Measurements from ENCODE around the gene ARID5A. TPM values are rescaled to one million over a fixed set of nuclear protein-coding genes. Genes with fewer than 3 reads are reported as not detected.

The ARID5A gene
- total RNA-seq, 1 donor from 2014 or later: 17.3 TPM

DNA sequence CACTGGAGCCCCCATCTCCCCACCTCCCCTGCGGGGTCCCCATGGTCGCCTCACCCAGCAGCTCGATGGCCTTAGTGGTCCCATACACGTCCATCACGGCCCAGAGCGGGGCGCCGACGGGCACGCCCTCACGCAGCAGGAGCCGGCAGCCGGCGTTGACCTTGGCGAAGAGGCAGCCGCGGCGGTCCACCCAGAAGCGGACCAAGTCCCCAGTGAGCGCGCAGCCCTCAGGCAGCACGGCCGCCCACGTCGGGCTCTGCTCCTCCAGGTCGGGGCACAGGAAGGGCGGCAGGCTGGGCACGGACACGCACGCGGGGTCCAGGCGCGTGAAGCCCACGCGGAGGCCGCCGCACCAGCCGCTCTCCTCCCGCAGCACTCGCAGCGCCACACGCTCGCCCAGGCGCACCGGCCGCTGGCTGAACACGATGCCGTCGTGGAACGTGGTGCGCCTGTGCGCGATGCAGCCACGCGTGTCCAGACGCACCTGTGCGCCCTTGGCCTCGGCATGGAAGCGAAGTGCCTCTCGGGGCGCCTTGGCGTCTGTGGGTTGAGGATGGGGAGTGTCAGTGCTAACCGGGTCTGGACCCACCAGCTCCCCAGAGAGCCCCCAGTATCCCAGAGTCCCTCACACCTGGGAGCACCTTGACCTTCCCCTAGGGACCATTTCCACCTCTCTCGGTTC lies 36.0 kb upstream of the ARID5A start:
- Histone ChIP-seq H3K4me3 (peak overlapping the region; percentile 32), H3K36me3 (no peaks in the 10 kb centered on the region), H3K9me3 (replicated peaks) (peaks cover 6% of the 10 kb centered on the region), H3K27me3 (ENCODE audit: low read depth) (peaks cover 32% of the 10 kb centered on the region), H3K27ac (replicated peaks) (no peak overlapping the region), H3K4me1 (peaks cover 26% of the 10 kb centered on the region)
- TF ChIP-seq, protein P1, sequence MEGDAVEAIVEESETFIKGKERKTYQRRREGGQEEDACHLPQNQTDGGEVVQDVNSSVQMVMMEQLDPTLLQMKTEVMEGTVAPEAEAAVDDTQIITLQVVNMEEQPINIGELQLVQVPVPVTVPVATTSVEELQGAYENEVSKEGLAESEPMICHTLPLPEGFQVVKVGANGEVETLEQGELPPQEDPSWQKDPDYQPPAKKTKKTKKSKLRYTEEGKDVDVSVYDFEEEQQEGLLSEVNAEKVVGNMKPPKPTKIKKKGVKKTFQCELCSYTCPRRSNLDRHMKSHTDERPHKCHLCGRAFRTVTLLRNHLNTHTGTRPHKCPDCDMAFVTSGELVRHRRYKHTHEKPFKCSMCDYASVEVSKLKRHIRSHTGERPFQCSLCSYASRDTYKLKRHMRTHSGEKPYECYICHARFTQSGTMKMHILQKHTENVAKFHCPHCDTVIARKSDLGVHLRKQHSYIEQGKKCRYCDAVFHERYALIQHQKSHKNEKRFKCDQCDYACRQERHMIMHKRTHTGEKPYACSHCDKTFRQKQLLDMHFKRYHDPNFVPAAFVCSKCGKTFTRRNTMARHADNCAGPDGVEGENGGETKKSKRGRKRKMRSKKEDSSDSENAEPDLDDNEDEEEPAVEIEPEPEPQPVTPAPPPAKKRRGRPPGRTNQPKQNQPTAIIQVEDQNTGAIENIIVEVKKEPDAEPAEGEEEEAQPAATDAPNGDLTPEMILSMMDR (IDR thresholded peaks at IDR 0.05; ENCODE audit: borderline replicate concordance): no peak
- no peak for DNase-seq
- intact Hi-C loops (cut with micrococcal nuclease): no loop called here

DNA sequence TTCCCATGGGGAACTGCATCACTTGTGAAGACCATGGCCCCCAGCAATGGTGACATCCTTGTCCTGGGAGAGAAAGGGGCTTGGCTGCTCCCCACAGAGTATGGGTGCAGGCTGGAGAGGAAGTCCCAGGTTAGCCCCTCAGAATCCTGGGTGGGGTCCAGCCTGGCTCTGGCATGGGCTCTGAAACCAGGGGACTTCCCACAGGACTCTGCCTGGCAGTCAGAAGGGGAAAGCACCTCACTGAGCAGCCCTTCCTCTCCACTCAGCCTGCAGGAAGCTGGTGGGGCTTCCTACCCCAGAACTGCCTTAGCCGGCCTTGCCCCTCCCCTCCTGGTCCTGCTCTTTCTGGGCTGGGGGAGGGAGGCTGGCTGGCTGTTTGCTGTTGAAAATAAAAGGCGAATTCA lies 35.1 kb upstream of the ARID5A start:
- intact Hi-C loops (cut with micrococcal nuclease): no loop called here
- TF ChIP-seq, protein P1 (IDR thresholded peaks at IDR 0.05; ENCODE audit: borderline replicate concordance): no peak
- H3K9me3 ChIP-seq (replicated peaks): no peaks in the 10 kb centered on the region
- peaks cover 26% of the 10 kb centered on the region for H3K4me1 ChIP-seq
- no peak overlapping the region for H3K27ac ChIP-seq (replicated peaks)
- H3K36me3 ChIP-seq: no peaks in the 10 kb centered on the region
- no peak overlapping the region for H3K4me3 ChIP-seq
- no peak for DNase-seq
- H3K27me3 ChIP-seq (ENCODE audit: low read depth): peaks cover 32% of the 10 kb centered on the region

DNA sequence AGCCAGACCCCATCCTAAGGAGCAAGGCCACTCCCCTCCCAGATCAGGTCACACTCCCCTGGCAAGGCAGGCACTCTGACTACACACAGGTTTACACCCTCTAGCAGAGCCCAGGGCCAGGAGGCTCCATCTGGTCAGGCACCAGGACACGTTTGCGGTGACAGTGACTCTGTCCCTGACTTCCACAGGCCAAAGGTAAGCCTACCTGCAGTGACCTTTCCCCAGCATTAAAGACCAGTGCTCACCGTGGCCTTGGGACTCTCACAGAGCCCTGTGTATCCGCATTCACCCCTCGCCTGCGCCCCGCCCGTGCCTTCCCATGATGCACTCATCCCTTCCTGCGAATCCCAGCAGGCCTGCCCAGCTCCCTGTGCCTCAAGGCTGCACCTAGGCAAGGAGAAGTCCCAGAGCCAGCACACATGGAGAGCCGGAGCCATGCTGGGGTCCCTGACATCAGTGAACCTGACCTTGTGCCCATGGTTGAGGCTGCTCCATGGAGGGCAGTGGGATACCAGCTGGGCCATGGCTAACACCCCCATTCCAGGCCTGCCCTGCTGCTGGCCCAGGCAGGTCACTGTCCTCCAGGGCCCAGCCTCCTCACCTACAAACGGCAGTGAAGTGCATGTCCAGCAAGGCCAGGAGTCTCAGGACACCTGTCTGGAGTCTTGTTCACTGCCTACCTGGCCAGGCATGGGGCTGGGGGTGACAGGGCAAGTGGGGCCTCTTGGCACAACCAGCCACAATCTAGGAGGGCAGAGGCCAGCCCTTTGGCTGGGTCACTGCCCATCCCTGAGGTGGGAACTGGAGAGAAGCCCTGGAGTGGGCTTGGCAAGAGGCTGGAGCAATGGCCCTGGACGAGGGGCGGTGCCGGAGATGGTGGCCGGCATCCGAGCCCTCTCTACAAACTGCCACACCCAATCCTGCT lies 34.4 kb upstream of the ARID5A start:
- Histone ChIP-seq H3K9me3 (replicated peaks) (no peaks in the 10 kb centered on the region), H3K36me3 (no peaks in the 10 kb centered on the region), H3K4me3 (no peak overlapping the region), H3K27ac (replicated peaks) (no peak overlapping the region), H3K27me3 (ENCODE audit: low read depth) (peaks cover 32% of the 10 kb centered on the region), H3K4me1 (peaks cover 26% of the 10 kb centered on the region)
- intact Hi-C loops (cut with micrococcal nuclease): no loop called here
- TF ChIP-seq, protein P1 (IDR thresholded peaks at IDR 0.05; ENCODE audit: borderline replicate concordance): no peak
- DNase-seq: no peak

DNA sequence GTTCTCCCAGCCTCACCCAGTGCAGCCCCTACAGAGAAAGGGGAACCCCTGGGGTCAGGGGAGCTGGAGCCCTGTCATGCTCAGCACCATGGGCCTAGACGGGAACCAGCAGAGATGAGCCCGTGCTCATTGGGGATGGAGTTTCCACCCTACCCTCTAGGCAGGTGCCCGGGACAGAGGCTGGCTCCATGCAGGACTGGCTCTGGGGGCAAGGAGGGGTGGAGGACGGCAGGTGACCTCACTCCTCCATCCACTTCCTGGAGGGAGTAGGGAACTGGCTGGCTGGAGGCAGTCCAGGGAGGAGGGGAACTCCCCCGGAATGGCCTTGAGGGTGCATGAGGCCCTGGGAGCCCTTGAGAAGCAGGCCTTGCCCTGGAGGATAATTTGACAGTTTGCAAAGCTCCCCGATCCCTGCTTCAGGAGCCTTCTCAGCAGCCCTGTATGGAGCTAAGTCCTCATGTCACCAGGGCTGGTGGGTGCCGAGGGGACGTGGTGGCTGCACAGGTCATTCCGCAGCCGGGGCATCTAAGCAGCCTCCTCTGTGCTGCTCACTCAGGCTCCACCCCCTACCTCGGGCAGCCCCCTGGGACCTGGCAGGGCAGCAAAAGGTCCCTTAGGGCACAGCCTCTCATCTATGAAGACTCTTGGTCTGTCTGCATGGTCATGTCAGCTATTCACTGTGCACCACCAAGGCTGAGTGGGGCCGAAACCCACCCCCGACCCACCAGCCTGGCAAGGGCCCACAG lies 33.5 kb upstream of the ARID5A start:
- Histone ChIP-seq H3K4me1 (peaks cover 29% of the 10 kb centered on the region), H3K27ac (replicated peaks) (no peak overlapping the region), H3K36me3 (no peaks in the 10 kb centered on the region), H3K9me3 (replicated peaks) (no peaks in the 10 kb centered on the region), H3K27me3 (ENCODE audit: low read depth) (peaks cover 32% of the 10 kb centered on the region), H3K4me3 (no peak overlapping the region)
- TF ChIP-seq, protein P1 (IDR thresholded peaks at IDR 0.05; ENCODE audit: borderline replicate concordance): no peak
- intact Hi-C loops (cut with micrococcal nuclease): no loop called here
- no peak for DNase-seq

DNA sequence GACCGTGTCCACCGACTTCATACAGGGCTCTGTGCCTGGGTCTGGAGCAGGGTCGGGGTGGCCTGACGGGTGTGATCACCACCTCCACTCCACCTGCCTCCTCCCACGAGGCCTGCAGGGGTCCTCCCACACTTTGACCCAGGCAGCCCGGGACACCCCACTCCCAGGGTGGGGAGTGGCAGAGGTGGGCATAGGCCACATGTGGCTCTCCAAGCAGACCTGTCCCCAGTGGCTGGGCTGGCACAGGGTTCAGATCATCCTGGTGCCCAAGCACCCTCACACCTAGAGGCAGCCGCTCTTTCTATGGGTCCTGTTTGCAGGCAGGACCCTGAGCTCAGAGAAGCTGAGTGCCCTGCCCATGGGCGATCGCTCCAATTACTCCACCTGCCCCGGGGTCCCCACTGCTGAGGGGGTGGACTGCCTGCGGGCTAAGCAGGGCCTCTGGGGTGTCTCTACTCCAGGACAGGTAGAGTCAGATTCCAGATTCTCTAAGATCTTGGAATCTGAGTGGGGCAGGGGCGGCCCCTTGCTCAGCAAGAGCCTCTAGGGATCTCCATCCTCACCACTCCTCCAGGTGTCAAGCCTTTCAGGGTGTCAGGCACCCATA lies 32.8 kb upstream of the ARID5A start:
- H3K9me3 ChIP-seq (replicated peaks): no peaks in the 10 kb centered on the region
- no peak overlapping the region for H3K4me3 ChIP-seq
- peaks cover 32% of the 10 kb centered on the region for H3K27me3 ChIP-seq (ENCODE audit: low read depth)
- peaks cover 36% of the 10 kb centered on the region for H3K4me1 ChIP-seq
- no peaks in the 10 kb centered on the region for H3K36me3 ChIP-seq
- intact Hi-C loops (cut with micrococcal nuclease): no loop called here
- TF ChIP-seq, protein P1 (IDR thresholded peaks at IDR 0.05; ENCODE audit: borderline replicate concordance): no peak
- DNase-seq: no peak
- H3K27ac ChIP-seq (replicated peaks): no peak overlapping the region

Data from left ventricle myocardium inferior (tissue), 1 donor.